ENCODE measurements around the gene NDUFB4. TPM values are rescaled to one million over a fixed set of nuclear protein-coding genes. Genes with fewer than 3 reads are reported as not detected.

Gene NDUFB4
- total RNA-seq, 1 donor from 2014 or later, result 119 TPM

GRCh38 chr3:120567370-120568201 is 28.6 kb upstream of the NDUFB4 start:
- H3K27me3 Mint-ChIP-seq (ENCODE audit: unreplicated experiment), result peaks cover 2% of the 10 kb centered on the region
- TF ChIP-seq CTCF (IDR thresholded peaks at IDR 0.05; ENCODE audit: partially characterized antibody, unreplicated experiment), result peak; percentile 23
- peak overlapping the region; percentile 50 for H3K4me3 Mint-ChIP-seq (ENCODE audit: unreplicated experiment)
- no peak for DNase-seq
- peaks cover 18% of the 10 kb centered on the region for H3K4me1 Mint-ChIP-seq (ENCODE audit: low read depth, unreplicated experiment)
- peak overlapping the region; percentile 59 for H3K27ac Mint-ChIP-seq (ENCODE audit: unreplicated experiment)
- H3K9me3 Mint-ChIP-seq (ENCODE audit: unreplicated experiment), result no peaks in the 10 kb centered on the region
- H3K36me3 Mint-ChIP-seq (ENCODE audit: unreplicated experiment), result no peaks in the 10 kb centered on the region

GRCh38 chr3:120568202-120568531 is 28.0 kb upstream of the NDUFB4 start:
- Mint-ChIP-seq H3K27me3 (ENCODE audit: unreplicated experiment) (peaks cover 2% of the 10 kb centered on the region), H3K9me3 (ENCODE audit: unreplicated experiment) (no peaks in the 10 kb centered on the region), H3K4me1 (ENCODE audit: low read depth, unreplicated experiment) (peaks cover 18% of the 10 kb centered on the region), H3K4me3 (ENCODE audit: unreplicated experiment) (peak overlapping the region; percentile 23), H3K36me3 (ENCODE audit: unreplicated experiment) (no peaks in the 10 kb centered on the region), H3K27ac (ENCODE audit: unreplicated experiment) (peak overlapping the region; percentile 25)
- DNase-seq, result no peak
- no peak for TF ChIP-seq CTCF (IDR thresholded peaks at IDR 0.05; ENCODE audit: partially characterized antibody, unreplicated experiment)

GRCh38 chr3:120568598-120568997 is 27.5 kb upstream of the NDUFB4 start:
- no peak for TF ChIP-seq CTCF (IDR thresholded peaks at IDR 0.05; ENCODE audit: partially characterized antibody, unreplicated experiment)
- no peak overlapping the region for H3K27ac Mint-ChIP-seq (ENCODE audit: unreplicated experiment)
- H3K4me1 Mint-ChIP-seq (ENCODE audit: low read depth, unreplicated experiment), result peaks cover 18% of the 10 kb centered on the region
- no peak overlapping the region for H3K4me3 Mint-ChIP-seq (ENCODE audit: unreplicated experiment)
- DNase-seq, result no peak
- peaks cover 2% of the 10 kb centered on the region for H3K27me3 Mint-ChIP-seq (ENCODE audit: unreplicated experiment)
- H3K36me3 Mint-ChIP-seq (ENCODE audit: unreplicated experiment), result no peaks in the 10 kb centered on the region
- H3K9me3 Mint-ChIP-seq (ENCODE audit: unreplicated experiment), result no peaks in the 10 kb centered on the region

GRCh38 chr3:120569222-120570057 is 26.7 kb upstream of the NDUFB4 start:
- Mint-ChIP-seq H3K27ac (ENCODE audit: unreplicated experiment) (no peak overlapping the region), H3K36me3 (ENCODE audit: unreplicated experiment) (no peaks in the 10 kb centered on the region), H3K9me3 (ENCODE audit: unreplicated experiment) (no peaks in the 10 kb centered on the region), H3K4me3 (ENCODE audit: unreplicated experiment) (no peak overlapping the region), H3K4me1 (ENCODE audit: low read depth, unreplicated experiment) (peaks cover 18% of the 10 kb centered on the region), H3K27me3 (ENCODE audit: unreplicated experiment) (no peaks in the 10 kb centered on the region)
- no peak for DNase-seq
- no peak for TF ChIP-seq CTCF (IDR thresholded peaks at IDR 0.05; ENCODE audit: partially characterized antibody, unreplicated experiment)

- DNase-seq, result no peak
- Mint-ChIP-seq H3K4me1 (ENCODE audit: low read depth, unreplicated experiment) (peaks cover 13% of the 10 kb centered on the region), H3K36me3 (ENCODE audit: unreplicated experiment) (no peaks in the 10 kb centered on the region), H3K4me3 (ENCODE audit: unreplicated experiment) (no peak overlapping the region), H3K9me3 (ENCODE audit: unreplicated experiment) (no peaks in the 10 kb centered on the region), H3K27me3 (ENCODE audit: unreplicated experiment) (no peaks in the 10 kb centered on the region), H3K27ac (ENCODE audit: unreplicated experiment) (no peak overlapping the region)
- no peak for TF ChIP-seq CTCF (IDR thresholded peaks at IDR 0.05; ENCODE audit: partially characterized antibody, unreplicated experiment)
These were observed 24.1 kb upstream of the NDUFB4 start for GRCh38 chr3:120572027-120572426.
